BJ (cell line): ENCODE results near the gene ATXN7L3B. TPM values are rescaled to one million over a fixed set of nuclear protein-coding genes. Genes with fewer than 3 reads are reported as not detected.
A peak's percentile ranks its signal among the peaks of the same experiment; 100 is the strongest.

Experiments used
- CTCF ChIA-PET: fragments of 350-600 bp; formaldehyde crosslinking; extraction: SDS; loops from one replicate; lab custom pipeline; 2021; ENCODE audit warnings: antibody characterized with exemption, inconsistent platforms; lab: Yijun Ruan, JAX
- POLR2A ChIA-PET: fragments of 300-600 bp; sonication (Branson Sonifier 250); formaldehyde crosslinking; extraction: SDS; loops from one replicate; lab custom pipeline; 2021; ENCODE audit warnings: antibody characterized with exemption; lab: Charles Lee
- DNase-seq: peaks from one replicate; pipeline ENCODE4 v3.0.0-alpha.2; 2011; ENCODE audit warnings: low read depth
- H3K27me3 ChIP-seq: 2 replicates; pipeline ENCODE4 v1.6.0; 2011; ENCODE audit warnings: low read length; ENCODE audit not compliant: control insufficient read depth, insufficient read depth
- H3K36me3 ChIP-seq: 2 replicates; pipeline ENCODE4 v1.5.1; 2011; ENCODE audit warnings: low read length; ENCODE audit not compliant: control insufficient read depth, insufficient read depth
- H3K4me3 ChIP-seq: 2 replicates; pipeline ENCODE4 v1.5.1; 2011; ENCODE audit warnings: low read depth, mild to moderate bottlenecking, control low read depth, low read length
- polyA plus RNA-seq: library from polyadenylated mRNA; depleted of rRNA; stranded (reverse); fragments of >200 nt; gene quantifications from 2 replicates; pipeline ENCODE4 v1.2.3, GENCODE V29; 2011
- TF ChIP-seq, protein P1 (sequence below): IDR thresholded peaks from 2 replicates; pipeline ENCODE4 v1.5.1; 2011; ENCODE audit warnings: low read depth, mild to moderate bottlenecking, control low read depth, inconsistent platforms, low read length, moderate library complexity; ENCODE audit not compliant: insufficient read depth

Gene ATXN7L3B
- polyA plus RNA-seq, 1 experiment = 18.8 TPM

DNA sequence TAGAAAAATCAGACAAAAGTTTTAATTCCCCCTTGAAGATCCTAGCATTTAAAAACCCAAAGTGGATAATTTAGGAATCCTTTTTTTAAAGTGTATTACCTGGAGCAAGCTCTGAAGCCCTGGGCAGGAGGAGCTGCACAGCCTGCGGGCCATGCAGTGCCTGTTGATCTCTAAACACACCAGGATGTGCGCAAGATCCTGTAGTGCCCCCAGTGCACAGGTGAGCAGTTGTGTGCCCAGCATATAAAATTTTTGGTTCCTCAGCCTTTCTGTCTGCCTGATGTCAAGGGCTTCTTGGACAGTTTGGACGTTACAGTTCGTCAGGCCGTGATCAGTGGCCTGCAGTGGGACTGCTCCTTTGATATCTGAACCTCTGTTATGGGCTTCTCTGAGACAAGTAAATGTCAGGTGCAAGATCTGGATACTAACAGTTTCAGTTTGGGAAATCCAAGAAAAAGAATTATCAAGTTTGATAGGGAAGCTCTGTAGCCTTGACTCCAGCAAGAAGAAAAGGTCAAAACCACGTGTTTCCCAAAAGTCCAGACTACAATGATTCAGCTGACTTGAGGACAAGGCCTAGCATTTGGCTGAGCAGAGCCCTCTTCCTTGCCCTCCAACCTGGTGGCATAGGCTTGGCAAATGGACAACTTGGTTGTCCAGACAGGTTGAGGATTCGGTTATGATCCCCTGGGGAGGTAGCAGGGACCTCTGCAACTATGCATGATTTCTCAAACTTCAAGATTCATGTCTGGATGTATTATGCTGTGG, 1.0 kb downstream of the ATXN7L3B start:
- TF ChIP-seq, protein P1, sequence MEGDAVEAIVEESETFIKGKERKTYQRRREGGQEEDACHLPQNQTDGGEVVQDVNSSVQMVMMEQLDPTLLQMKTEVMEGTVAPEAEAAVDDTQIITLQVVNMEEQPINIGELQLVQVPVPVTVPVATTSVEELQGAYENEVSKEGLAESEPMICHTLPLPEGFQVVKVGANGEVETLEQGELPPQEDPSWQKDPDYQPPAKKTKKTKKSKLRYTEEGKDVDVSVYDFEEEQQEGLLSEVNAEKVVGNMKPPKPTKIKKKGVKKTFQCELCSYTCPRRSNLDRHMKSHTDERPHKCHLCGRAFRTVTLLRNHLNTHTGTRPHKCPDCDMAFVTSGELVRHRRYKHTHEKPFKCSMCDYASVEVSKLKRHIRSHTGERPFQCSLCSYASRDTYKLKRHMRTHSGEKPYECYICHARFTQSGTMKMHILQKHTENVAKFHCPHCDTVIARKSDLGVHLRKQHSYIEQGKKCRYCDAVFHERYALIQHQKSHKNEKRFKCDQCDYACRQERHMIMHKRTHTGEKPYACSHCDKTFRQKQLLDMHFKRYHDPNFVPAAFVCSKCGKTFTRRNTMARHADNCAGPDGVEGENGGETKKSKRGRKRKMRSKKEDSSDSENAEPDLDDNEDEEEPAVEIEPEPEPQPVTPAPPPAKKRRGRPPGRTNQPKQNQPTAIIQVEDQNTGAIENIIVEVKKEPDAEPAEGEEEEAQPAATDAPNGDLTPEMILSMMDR = no peak
- no peaks in the 10 kb centered on the region for H3K27me3 ChIP-seq
- DNase-seq = no peak
- ChIA-PET CTCF (interaction anchor here (1.4 kb wide), 1 partner anchor 9 kb away, joined by 4 read pairs; no protein-coding TSS in a partner anchor), POLR2A (interaction anchor here (0.6 kb wide), 1 partner anchor 629 kb away, joined by 4 read pairs; no protein-coding TSS in a partner anchor)
- H3K36me3 ChIP-seq = no peaks in the 10 kb centered on the region
- H3K4me3 ChIP-seq = peak overlapping the region; percentile 59

DNA sequence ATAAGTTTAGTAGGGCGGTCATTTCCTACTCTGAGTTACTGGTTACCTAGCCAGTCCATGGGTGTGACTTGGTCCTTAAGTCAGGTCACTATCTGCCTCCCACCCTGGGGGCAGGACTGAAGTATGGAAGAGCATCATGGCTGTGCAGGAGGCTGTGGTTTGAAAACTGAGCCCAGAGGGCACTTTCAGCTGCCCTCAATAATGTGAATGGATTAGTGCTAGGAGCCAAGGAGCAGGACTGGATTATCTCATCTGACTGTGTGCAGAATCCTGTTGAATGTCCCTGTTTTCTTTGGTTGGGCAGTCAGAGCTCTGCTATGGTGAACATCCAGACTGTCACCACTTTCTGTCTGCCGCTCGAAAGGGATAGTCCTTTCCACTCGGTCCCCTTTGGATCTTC, 1.6 kb downstream of the ATXN7L3B start:
- TF ChIP-seq, protein P1 = no peak
- H3K4me3 ChIP-seq = peak overlapping the region; percentile 59
- ChIA-PET POLR2A (no interaction called here), CTCF (interaction anchor here (1.4 kb wide), 1 partner anchor 8 kb away, joined by 4 read pairs; no protein-coding TSS in a partner anchor)
- H3K36me3 ChIP-seq = no peaks in the 10 kb centered on the region
- no peaks in the 10 kb centered on the region for H3K27me3 ChIP-seq
- no peak for DNase-seq

DNA sequence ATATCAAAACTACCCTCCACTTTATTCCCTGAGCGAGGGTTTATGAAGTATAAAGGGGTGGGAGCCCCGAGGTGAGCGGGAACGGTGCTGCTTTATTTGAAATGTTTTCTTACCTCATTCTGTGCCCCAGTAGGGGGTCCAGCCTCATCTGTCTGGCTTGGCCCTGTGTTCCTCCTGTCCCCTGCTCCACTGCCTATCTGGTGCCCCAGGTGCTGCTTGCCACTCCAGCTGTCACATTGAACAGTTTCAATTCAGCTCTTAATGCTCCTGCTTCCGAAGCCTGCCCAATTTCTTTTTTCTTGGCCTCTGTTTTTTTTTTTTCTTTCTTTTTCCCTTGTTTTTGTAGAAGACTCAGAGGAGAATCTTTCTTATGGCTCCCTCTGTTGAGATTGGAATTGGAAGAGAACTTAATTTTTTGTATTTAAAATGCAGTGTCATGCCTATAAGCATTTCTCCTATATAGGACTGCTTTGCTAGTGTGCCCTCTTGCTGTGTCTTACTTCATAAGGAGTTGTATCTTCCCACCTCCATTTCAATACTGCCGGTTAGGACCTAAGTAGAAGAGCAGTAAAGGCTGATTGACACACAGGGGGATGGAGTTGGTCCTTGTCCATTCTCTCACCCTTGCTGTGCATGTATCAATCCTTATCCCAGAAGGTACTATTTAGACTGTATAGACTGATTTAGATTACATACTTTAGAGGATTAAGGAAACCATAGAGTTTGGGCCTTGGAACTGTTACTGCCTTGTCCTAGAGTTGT, 2.3 kb downstream of the ATXN7L3B start:
- POLR2A ChIA-PET = no interaction called here
- Histone ChIP-seq H3K36me3 (no peaks in the 10 kb centered on the region), H3K4me3 (peak overlapping the region; percentile 59; the same call in 1 of the 2 replicates), H3K27me3 (no peaks in the 10 kb centered on the region)
- CTCF ChIA-PET = interaction anchor here (1.4 kb wide), 1 partner anchor 7 kb away, joined by 4 read pairs; no protein-coding TSS in a partner anchor
- TF ChIP-seq, protein P1 = no peak
- DNase-seq = no peak

DNA sequence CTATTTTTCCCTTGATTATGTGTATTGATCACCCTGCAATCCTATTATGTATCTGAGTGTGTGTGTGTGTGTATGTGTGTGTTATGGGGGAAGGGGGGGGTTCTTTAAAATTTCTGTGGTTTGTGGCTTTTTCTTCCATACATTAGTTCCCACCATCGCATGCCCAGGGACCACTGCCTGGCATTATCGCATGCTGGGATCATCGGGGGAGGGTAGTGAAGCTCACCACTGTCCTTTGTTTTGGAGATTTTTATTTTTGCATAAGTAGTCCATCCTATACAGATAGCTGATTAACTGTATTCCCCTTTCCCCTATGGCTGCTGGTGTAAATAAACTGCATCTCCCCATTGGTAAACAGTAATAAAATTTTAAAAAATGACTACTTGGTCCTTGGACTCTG, 3.4 kb downstream of the ATXN7L3B start:
- POLR2A ChIA-PET = interaction anchor here (0.5 kb wide), 1 partner anchor 850 kb away, joined by 4 read pairs; no protein-coding TSS in a partner anchor
- CTCF ChIA-PET = no interaction called here
- H3K4me3 ChIP-seq = no peak overlapping the region

More for the DNA sequence above, 3.4 kb downstream of the ATXN7L3B start:
- DNase-seq = no peak
- Histone ChIP-seq H3K27me3 (no peaks in the 10 kb centered on the region), H3K36me3 (no peaks in the 10 kb centered on the region)
- TF ChIP-seq, protein P1 = no peak
